ENCODE results near the gene ETV2. TPM values are rescaled to one million over a fixed set of nuclear protein-coding genes. Genes with fewer than 3 reads are reported as not detected.
A peak's percentile ranks its signal among the peaks of the same experiment; 100 is the strongest.
"Not testable (repeated sequence)": the region's sequence is repeated elsewhere in the genome, so short reads cannot be mapped to it uniquely, and the experiment has no call there.

The ETV2 gene
- polyA plus RNA-seq, 1 donor = 3.4 TPM

DNA sequence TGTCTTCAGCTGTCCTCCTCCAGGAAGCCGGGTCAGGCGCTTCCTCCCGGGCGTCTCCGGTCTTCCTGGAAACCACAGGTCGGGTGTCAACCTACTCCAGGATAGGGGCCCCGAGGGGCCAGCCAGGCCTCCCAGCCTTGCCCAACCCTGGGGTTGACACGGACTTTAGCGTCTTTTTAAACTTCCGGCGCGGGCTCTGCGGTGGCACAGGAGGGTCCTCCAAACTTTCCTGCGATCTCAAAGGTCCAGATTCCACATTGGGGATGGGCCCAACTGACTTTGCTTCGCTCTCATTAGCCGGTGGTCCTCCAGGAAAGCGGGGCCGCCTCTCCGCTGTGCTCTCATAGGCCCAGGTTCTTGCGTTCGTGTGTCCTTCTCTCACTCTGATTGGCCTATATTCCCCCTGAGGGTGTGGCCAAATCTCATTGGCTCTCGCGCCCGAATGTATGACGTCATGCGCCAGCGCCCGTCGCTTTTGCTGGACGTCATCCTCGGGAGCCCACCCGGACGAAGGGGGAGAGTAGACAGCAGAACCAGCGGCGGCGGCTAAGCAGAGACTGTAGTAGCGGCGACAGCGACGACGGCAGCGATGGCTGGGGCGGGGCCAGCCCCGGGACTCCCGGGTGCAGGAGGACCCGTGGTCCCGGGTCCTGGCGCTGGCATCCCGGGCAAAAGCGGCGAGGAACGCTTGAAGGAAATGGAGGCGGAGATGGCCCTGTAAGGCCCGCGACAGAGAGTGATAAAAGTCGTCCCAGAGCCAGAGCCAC is 12.8 kb upstream of the ETV2 start, which contains the start of gene RBM42:
Gene RBM42, plus strand, starts transcription at position 472 of the 767 bp plus-strand sequence. Its CDS starts 118 bp downstream, at position 590.
- DNase-seq = peak; percentile 98

DNA sequence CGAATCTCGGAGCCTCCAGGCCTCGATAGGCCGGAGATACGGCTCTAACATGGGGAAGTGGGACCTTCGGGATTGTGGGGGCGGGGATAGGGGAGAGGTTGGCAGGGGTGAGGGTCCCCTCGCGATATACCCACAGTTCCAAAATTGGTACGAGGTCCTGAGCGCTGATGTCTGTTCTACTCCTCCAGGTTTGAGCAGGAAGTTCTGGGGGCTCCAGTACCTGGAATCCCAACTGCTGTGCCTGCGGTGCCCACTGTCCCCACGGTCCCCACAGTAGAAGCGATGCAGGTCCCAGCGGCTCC is 12.3 kb upstream of the ETV2 start:
- DNase-seq = no peak

GRCh38 chr19:35633727-35634440 is 7.7 kb upstream of the ETV2 start:
- DNase-seq = no peak

- DNase-seq = no peak
Measured at GRCh38 chr19:35636651-35637050, 4.9 kb upstream of the ETV2 start.

DNA sequence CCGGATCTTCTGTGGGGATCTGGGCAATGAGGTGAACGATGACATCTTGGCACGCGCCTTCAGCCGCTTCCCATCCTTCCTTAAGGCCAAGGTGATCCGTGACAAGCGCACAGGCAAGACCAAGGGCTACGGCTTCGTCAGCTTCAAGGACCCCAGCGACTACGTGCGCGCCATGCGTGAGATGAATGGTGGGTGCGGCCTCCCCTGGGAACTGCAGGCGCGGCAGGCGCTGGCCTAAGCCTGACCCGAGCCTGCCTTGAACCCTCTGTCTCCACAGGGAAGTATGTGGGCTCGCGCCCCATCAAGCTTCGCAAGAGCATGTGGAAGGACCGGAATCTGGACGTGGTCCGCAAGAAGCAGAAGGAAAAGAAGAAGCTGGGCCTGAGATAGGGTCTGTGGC is 4.4 kb upstream of the ETV2 start:
- no peak for DNase-seq

- no peak for DNase-seq
Measured at GRCh38 chr19:35639321-35639639, 2.3 kb upstream of the ETV2 start.

DNA sequence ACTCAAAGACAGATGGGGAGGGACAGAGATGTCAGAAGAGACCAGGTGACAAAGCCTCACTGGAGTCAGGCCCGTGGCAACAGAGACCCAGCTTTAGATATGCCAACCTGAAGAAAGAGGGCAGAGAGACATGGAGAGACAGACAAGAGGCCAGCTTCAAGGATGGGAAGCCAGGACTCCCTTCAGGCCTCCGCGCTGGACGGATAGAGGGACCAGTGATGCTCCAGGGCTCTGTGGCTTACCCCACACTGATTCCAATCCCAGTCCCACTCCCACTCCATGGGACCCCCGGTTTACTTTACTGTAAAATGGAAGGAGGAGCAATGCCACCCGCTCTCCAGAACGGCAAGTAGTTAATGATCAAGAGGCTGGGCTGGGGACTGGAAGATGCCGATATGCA is 1.7 kb upstream of the ETV2 start:
- DNase-seq = no peak

GRCh38 chr19:35642312-35642711 is 767 bp downstream of the ETV2 start:
- no peak for DNase-seq

GRCh38 chr19:35642798-35643254 is 1.3 kb downstream of the ETV2 start:
- no peak for DNase-seq

- DNase-seq = peak; percentile 80
Measured at GRCh38 chr19:35643255-35644205, 2.0 kb downstream of the ETV2 start.

GRCh38 chr19:35644206-35644986 is 2.9 kb downstream of the ETV2 start:
- peak; percentile 92 for DNase-seq

DNA sequence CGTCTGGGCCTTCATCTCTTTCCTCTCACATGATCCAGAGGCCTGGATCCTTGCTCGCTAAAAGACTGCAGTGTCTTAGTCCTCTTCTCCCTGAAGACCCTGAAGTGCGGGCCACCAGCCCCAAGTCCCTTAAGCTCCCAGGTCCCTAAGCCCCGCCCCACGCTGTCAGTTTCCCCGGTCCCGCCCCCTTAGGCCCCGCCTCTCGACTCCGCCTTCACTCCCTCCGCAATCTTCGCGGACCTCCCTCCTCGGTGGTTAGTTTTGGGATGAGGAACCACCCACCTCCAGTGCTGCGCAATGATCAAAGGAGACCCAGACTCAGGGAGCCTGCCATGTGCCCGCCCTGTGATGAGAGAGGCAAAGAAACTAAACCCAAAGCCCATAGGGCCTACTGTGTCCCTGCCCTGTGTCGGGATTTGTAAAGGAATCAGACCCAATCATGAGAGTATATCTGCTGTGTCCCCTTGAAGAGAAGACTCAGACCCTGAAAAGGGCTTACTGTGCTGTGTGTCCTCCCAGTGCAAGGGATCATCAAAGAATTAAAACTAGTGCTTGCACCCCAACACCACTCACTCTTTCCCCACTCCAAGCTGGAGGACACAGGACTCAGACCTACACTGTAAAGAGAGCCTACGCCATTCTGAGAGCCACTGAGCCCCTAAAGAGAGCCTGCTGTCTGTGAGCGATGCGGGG is 3.6 kb downstream of the ETV2 start:
- peak; percentile 53 for DNase-seq

- no peak for DNase-seq
Measured at GRCh38 chr19:35645680-35646511, 4.4 kb downstream of the ETV2 start.

DNA sequence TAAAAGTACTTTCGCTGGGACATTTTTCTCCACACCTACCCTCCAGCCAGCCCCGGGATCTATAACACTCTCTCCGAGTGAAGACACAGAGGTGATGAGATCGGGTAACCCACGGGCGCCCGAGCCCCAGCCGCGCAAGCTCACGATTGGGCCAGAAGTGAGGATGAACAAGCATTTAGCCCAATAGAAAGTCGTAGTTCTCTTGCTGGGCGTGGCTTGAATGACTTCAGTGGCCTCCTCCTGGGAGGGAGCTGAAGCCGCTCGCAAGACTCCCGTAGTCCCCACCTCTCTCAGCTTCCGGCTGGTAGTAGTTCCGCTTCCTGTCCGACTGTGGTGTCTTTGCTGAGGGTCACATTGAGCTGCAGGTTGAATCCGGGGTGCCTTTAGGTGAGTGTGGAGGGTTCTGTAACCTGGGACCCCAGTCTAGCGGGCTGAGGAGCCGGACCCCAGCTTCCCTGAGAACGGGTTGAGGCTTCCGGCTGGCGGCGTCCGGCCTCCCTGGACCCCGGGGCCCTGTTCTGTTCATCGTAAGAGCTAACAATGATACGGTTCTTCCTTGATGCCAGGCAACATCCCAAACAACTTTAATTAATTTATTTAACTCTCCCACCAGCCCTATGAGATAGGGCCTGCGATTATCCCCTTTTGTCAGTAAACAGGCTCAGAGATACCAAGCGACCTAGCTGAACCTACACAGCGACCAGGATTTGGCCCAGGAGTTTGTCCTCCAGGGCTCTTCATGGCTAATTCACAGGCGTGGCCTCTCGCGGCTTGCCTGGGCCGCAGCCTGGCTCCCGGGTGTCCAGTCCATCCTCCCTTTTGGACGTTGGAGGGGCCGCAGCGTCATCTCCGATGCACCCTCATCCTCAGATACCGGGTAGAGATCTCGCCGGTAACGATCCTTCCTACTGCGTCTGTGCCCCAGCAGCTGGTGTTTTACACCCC is 6.7 kb downstream of the ETV2 start, which contains the start of gene COX6B1:
Gene COX6B1, plus strand, starts transcription at position 307 of the 945 bp plus-strand sequence. CDS start 2,921 bp downstream, outside the sequence.
- DNase-seq = peak; percentile 95

GRCh38 chr19:35650581-35650980 is 9.0 kb downstream of the ETV2 start:
- no peak for DNase-seq

GRCh38 chr19:35654828-35655227 is 13.3 kb downstream of the ETV2 start:
- not testable (repeated sequence) for DNase-seq

DNA sequence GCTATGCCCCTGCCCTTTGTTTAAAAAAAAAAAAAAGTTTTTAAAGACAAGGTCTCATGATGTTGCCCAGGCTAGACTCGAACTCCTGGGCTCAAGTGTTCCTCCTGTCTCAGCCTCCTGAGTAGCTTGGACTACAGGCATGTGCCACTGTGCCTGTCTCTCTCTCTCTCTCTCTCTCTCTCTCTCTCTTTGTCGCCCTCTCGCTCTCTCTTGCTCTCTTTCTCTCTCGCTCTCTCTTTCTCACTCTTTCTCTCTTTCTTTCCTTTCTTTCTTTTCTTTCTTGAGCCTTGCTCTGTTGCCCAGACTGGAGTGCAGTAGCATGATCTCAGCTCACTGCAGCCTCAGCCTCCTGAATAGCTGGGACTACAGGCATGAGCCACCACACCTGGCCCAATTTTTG is 14.1 kb downstream of the ETV2 start:
- no peak for DNase-seq

GRCh38 chr19:35656700-35657099 is 15.2 kb downstream of the ETV2 start:
- DNase-seq = no peak
